Activated CD4-positive, alpha-beta T cell treated with anti-CD3 and anti-CD28 coated beads for 1 hour (primary cell): ENCODE data around the gene GALNT9.
"Not testable (repeated sequence)": the region's sequence is repeated elsewhere in the genome, so short reads cannot be mapped to it uniquely, and the experiment has no call there.

Experiments
- DNase-seq: peaks from one replicate; pipeline ENCODE4 v3.0.0-alpha.2; 2020

GALNT9 gene

DNA sequence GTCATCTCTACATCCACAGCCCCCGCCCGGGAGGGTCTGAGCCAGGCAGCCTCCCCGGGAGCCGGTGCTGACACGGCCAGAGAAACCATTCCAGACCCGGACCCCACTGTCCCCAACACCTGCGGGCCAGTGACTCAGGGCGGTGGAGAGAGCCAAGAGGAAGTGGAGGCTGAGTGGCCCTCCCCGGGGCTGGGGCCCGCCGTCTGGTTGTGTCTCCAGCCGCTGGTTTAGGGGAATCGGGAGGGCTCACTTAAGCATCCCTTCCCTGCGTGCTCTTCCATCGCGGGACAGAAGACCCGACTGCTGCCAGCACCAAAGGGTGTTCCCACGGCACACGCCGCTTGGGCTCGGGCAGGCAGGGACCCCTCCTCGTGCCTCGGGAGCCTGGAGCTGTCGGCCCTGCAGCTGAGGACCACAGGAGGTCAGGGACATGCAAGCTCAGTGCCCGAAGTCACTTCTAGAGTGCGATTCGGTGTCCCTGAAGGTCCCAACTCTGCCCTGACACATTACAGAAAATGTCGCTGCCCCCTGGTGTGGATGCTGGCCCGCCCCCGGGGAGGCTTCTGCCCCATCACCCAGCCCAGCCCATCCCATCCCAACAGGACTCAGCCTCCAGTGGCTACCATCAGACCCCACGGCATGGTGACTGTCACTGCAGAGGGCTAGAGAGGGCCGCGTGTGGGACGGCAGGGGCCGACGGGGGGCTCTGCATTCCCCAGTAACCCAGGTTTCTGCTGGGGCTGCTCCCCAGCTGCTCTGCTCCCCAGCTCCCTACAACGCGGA, 50.8 kb downstream of the GALNT9 start:
- no peak for DNase-seq

DNA sequence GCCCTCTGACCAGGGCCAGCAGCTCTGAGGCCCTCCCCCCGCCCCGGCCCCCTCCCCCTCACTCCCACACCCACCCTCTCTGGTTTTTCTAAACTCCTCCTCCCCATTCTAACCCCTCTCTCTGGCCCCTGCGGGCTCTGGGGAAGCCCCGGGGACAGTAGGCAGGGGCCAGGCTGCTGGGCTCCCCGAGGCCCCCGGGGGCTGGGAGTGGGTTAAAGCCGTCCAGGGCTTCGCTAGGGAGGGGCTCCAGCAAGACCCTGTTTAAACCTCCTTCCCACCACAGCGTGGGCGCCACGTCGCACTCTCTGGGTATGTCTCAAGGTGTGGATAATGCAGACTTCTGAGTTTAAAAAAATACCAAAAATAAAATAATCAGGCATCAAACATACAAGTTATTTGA, 51.4 kb downstream of the GALNT9 start:
- no peak for DNase-seq

DNA sequence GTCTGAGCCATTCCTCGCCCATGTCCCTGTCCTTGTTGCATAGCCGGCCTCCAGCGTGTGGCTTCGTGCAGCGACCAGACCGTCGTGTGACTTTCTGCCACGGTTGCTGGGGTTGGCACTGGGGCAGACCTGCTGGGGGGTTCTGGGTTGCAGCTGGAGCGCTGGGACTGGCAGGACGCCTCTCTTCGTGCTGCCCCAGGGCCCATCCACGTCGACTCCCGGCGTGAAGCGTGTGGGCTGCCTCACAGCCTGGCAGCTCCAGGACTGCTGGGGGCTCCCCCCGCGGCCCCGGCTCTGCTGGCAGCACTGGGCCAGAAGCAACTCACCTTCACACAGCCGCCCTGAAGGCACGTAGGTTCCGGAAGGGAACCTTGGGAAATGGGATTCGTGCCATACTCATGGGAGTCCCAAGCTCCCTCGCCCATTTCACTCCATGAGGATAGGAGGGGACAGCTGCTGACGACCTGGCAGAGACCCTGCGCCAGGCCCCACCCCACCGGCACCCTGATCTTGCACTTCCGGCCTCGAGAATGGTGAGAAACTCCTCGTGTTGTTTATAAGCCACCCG, 51.9 kb downstream of the GALNT9 start:
- DNase-seq: no peak

DNA sequence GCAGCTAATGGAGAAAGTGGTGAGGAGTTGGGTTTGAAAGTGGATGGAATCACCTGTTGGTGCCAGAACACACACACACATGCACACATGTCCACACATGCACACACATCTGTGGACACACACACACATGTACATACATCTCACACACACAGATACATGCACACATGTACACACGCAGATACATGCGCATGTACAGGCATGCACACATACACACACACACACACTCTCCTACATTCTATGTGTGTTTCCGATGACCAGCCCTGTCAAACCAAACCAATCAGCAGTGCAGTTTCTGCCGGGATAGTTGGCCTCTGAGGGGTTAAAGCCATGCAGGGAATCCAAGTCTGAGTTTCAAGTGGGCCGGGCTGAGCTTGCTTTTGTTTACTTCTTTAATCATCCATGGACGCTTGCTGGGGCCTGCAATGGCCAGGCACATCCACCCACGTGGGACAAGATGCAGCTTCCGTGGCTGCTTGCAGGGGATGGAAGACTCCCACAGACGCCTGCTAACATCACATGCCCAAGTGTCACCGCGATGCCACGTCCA, 52.5 kb downstream of the GALNT9 start:
- no peak for DNase-seq

DNA sequence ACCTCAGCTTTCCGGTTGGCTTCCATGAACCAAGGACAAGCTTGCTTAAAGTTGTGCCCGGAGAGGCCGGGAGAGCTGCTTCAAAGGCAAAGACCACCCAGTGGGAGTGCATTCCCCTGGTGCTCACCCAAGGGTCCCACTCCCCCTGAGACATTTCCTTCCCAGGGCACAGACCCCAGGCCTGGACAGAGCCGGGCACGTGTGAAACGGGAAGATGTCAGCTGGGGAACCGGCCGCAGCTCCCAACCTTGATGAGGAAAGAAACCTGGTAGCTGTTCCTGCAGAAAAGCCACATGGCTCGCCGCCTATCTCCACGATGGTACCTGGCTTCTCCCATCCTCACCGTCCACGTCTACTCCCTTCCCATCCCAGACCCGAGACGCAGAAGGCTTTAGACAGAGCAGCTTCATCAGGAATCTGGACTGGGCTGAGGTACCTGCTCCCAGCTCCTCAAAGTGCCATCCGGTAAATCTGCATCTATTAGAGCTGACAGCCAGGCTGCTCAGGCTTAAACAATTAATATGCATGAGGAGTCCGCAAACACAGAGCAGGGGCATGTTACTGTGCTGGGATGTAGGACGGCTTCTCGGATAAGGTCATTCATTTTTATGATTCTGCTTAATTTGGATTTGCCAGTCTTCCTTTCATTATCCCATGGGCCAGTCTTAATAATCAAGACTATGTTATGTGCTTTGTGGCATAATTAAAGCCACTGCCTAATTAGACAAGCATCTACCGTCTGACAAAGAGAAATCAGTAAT, 53.1 kb downstream of the GALNT9 start:
- no peak for DNase-seq

DNA sequence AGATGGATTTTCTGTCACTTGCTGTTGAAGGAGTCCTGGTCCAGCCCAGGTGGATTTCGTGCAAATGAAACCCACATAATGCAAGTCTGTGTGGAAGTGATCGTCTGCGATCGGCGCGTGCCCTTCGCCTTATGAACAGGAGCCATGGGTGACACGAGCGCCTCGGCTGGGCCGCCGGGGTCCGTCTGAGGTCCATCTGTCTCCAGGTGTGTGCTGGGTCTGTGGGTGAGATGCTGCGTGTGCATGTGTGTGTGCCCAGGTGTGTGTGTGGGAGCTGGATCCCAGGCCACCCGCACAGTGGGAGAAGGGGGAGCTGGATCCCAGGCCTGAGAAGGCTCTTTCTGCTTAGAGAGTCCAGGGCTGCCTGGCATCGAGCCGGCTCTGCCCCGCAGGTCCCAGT, 53.8 kb downstream of the GALNT9 start:
- no peak for DNase-seq

DNA sequence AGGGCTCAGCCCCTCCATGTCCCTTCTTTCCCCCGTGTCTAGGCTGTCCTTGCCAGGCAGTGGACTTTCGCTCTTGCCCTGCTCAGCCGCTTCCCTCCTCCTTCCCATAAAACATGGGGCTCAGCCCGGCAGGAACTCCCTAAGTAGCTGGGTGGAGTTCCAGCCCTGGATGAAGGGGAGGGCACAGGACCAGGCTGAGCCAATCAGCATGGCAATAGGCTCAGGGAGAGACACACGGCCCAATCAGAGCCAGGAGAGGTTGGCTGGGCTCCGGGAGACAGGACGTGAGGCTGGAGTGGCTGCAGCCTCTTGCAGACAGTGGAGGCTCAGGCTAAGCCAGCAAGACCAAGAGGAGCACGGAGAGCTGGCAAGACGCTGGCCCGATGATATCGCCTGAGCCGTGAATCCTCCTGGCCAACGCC, 54.3 kb downstream of the GALNT9 start:
- DNase-seq: no peak

DNA sequence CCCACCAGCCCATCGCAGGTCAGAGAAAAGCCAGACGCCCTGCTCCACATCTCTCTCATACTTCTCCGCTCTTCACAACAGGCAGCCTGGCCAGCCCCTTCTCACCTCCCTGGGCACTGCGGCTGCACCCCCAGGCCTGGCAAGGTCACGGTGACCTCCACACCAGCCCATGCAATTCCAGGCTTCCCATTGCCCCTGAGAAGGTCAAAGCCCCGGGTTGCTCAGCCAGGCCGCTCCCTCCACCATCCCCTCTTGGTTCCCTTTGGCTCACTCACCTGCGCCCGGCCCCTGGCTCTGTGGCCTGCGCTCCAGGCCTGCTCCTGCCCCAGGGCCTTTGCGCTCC, 55.4 kb downstream of the GALNT9 start:
- no peak for DNase-seq

DNA sequence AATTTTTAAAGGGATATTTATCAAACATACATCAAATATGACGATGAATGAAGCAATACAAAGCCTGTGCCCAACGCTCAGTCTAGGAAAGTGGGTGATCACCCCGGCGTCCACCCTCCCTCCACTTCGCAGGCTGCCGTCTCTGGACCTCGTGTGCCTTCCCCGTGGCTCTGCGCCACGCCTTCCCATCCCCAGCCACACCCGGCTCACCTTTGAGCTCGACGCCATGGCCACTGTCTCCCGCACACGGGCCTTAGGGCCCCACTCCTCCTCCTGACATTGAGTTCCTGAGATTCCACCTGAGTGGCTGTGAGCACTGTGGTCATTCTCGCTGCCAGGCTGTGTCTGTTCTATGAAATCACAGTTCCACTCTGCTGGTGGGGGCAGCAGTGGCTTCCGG, 56.7 kb downstream of the GALNT9 start:
- no peak for DNase-seq

DNA sequence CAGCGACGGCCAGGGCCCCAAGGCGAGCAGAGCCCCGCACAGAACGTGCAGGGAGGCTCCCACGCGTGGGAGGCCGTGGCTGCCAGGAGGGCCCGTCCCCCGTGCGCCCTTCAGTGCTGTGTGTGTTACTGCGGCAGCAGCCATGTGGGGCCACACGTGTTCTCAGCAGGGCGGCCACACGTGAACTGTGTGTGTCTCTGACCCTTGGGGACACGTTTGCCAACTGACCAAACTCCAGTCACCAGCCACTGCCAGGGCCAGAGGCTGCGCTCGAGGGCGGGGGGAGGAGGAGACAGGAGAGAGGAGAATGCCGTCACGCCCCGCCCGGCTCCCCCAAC, 57.7 kb downstream of the GALNT9 start:
- no peak for DNase-seq

DNA sequence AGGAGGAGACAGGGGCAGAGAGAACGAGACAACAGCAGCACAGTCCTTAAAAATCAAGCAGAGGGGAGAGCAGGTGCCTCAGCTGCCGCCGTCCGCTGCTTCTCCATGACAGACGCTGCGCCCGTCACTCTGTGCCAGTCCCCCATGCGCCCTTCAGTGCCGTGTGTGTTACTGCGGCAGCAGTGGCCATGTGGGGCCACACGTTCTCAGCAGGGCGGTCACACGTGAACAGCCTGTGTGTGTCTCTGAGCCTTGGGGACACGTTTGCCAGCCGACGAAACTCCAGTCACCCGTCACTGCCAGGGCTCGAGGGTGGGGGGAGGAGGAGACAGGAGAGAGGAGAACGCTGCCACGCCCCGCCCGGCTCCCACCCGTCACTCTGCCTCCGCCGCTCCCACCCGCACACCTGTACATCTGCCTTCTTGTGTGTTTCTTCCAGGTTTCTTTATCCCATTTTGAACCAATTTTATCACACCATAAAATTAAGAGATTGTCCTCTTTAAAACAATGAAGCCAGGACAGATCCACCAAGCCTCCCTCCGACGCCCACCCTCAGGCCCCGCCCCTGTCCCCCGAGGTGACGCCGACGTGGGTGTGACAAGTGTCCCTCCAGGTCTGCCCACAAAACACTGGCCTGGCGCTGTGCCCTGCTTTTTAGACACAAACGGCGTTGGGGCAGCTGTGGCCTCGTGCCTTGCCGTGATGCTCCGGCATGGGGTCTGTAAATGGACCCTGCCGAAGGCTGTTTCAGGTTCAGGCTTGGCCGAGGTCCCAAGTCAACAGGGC, 58.2 kb downstream of the GALNT9 start:
- DNase-seq: no peak

DNA sequence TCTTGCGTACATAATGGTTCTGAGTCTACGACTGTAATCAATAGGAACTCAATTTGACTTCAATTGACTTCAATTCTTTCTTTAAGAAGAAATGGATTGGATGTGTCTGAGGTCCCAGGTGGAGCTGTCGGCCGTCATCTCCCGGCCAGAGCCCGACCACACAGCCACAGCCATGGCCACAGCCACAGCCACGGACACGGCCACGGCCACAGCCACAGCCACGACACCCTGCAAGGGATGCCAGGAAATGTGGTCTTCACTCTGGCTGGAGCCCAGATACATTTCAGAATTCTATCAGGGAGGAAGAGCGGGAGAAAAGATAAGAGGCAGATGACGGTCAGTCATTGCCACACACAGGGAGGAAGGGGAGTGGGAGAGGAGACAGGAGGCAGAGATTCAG, 58.9 kb downstream of the GALNT9 start:
- no peak for DNase-seq

DNA sequence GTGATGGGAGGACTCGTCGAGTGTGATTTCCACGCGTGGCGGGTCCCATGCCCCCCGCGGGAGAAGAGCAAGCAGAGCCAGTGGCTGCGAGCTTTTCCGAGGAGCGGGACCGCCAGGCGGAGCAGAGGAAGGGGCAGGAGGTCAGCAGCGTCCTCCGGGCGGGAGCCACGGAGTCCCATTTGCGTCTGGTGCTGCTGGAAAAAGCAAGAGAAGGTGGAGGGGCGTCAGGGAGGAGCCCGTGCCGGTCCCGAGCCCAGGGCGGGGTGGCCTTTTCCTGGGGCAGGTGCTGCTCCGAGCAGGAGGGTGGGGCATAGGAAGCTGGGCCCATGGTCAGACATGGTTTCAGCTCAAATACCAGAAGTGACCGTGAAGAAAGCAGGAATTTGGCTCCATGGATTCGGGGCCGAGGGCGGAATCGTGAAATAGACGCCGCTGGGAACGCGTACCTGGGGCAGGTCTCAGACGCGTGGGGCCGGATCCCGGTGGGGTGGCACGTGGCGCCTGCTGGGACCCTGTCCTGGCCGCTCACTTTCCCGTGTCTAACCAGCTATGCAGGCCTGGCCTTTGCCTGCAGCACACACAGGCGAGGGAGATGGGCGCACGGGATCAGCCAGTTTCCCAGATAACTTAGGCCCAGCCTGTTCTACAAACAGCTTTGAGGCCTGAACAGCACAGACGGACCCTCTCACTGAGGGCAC, 60.0 kb downstream of the GALNT9 start:
- no peak for DNase-seq

DNA sequence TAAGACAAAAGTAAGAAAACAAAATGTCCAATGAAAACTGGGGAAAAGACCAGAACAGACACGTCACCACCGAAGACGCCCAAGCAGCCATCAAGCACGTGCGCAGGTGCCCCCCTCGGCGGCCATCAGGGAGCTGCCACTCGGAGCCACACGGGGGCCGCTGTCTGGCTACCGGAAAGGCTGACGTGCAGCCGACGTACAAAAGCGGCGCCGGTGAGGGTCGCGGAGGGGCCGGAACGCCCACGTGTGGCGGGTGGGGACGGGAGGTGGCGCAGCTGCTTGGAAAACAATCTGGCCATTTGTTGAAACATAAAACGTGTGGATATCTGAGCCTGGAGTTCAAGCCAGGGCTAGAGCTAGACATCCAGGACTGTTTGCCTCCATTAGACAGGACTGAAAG, 60.7 kb downstream of the GALNT9 start:
- no peak for DNase-seq

DNA sequence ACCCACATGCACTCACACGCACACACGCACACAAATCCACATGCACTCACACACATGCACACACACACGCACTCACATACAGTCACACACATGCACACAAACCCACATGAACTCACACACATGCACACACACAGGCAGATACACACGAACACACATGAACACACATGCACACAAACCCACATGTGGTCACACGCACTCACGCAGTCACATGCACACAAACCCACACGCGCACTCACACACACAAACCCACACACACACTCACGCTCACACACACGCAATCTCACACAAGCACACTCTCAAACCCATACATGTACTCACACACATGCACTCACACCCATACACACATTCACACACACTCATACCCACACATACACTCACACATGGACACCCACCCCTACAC, 61.5 kb downstream of the GALNT9 start:
- DNase-seq: no peak

DNA sequence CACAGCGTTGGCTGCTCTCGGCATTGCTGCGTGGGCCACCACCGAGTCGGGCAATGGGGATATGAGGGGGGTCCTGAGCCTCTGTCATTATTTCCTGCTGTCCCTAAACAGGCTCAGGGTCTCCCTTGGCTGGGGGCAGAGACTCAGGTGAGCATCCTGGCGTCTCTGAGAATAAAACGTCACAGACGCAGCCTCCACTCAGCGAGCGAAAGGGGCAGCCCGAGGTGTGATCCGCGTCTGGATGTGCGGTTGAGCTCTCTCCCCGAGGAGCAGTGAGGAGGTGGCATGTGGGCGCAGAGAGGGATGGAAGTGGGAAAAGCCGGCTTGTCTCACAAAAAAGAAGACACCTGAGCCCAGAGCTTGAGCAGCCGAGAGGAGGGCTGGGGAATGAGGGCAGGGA, 62.6 kb downstream of the GALNT9 start:
- DNase-seq: no peak

DNA sequence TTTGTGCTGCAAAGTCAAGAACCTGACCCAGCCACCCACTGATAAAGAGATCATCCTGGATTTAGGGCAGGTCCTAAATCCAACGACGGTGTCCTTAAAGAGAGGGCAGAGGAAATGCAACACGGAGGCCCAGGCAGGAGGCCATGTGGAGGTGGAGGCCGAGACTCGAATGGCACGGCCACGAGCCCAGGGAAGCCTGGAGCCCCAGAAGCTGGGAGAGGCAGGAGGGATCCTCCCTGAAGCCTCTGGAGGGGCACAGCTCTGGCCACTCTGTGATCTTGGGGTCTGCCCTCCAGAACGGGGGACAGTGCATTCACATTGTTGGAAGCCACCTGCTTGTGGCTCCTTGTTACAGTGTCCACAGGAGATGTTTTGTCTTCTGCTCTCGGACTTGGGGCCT, 63.0 kb downstream of the GALNT9 start:
- no peak for DNase-seq

DNA sequence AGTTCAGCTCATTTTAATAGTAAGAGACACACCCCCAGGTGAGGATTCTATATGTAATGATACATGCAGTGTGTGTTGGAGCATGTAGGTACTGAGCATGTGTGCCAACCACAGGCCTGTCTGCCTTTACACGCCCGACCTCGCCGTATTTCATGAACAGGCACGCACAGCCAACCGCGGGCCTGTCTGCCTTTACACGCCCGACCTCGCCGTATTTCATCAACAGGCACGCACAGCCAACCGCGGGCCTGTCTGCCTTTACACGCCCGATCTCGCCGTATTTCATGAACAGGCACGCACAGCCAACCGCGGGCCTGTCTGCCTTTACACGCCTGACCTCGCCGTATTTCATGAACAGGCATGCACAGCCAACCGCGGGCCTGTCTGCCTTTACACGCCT, 63.6 kb downstream of the GALNT9 start:
- not testable (repeated sequence) for DNase-seq

DNA sequence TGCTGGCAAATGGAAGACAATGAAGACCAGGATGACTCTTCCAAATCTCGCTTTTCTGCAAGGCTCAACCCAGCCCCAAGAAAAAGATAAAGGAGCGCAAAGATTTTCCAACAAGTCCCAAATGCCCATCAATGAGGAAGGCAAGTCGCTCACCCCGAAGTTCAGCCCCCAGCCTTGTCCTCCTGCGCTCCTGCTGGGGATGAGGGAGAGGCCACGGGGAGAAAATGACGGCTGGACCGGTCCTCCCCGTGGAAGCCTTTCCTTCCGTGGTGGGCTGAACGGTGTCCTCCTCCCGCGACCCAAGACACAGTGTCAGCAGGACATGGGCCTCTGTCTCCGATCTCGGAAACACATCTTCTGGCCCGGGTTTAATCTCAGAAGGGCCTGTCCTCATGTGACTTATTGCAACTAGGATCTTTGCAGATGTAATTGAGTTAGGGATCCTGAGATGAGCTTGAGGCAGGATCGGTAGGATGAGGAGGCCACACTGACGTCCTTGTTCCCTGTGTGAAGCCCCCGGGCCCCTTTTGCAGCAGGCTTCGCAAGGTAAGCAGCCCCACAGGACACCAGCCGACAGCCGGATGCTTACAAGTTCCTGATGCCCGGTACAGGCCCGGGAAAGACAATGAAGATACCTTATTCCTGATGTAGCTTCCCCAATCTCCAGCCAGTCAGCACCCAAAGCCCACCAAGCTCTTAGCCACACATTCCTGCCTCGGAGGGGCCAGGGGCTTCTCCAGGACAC, 64.2 kb downstream of the GALNT9 start:
- no peak for DNase-seq

DNA sequence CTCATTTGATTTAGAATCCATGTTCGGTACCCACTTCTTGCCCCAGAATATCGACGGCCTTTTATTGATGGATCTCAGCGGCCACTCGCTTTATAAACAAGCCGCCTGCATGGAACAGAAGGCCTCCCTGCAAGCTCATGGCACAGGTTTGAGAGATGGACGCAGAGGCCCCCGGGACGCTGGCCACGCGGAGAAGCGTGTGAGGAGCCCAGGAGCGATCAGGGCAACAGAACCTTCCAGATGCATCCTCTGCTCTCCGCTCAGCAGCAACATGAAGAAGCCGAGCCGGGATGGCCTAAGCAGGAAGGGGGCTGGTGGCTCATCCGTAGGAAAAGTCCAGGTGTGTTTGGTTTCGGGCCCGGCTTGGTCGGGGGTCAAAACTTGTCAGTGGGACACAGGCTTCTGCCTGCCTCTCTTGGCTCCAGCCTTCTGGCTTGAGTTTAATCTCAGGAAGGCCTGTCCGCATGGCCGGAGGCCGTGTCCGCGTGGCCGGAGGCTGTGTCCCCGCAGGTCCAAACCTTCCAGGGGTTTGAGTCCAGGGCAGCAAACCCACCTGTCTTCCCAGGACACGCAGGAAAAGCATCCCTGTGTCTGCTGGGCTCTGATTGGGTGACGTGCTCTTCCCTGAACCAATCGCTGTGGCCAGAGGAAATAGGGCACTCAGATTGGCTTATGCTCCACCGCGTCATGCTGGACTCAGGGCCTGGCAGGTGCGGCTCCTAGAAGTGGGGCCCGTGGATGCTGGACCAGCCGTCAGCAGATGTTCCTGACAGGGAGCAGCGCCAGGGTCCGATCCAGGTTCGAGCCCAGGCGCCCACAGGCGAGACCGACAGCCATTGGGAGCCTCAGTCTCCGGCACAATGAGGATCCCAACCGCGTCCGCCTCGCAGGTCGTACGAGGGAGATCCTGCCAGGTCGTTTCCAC, 65.0 kb downstream of the GALNT9 start:
- DNase-seq: no peak
